OCI-LY3 (cell line): ENCODE data around the gene ANKRD30A.

Experiments
- H2AFZ ChIP-seq: fragments of 200-600, 300-600 bp; shearing (Covaris generic); 2 replicates; pipeline ENCODE4 v1.6.0; 2014; ENCODE audit warnings: antibody characterized with exemption, low read depth, low read length
- H3K27ac ChIP-seq: fragments of 200-600, 300-600 bp; sonication (generic); 2 replicates; pipeline ENCODE4 v1.5.1; 2014; ENCODE audit warnings: mild to moderate bottlenecking, low read length, moderate library complexity, mixed read lengths
- H3K27me3 ChIP-seq: fragments of 200-600, 300-600 bp; sonication (generic); 2 replicates; pipeline ENCODE4 v1.6.1; 2014; ENCODE audit warnings: low read depth, low read length, mixed read lengths
- H3K36me3 ChIP-seq: fragments of 200-600, 300-600 bp; sonication (generic); replicated peaks from 2 replicates; pipeline ENCODE3; 2014; ENCODE audit warnings: low read depth, low read length, mixed read lengths
- H3K4me1 ChIP-seq: fragments of 300-600, 200-600 bp; sonication (generic); 2 replicates; pipeline ENCODE4 v1.6.1; 2014; ENCODE audit warnings: low read length, mixed read lengths
- H3K4me2 ChIP-seq: fragments of 200-600, 300-600 bp; sonication (generic); 2 replicates; pipeline ENCODE4 v1.6.1; 2014; ENCODE audit warnings: low read length, mixed read lengths
- H3K4me3 ChIP-seq: fragments of 300-600, 200-600 bp; sonication (generic); 2 replicates; pipeline ENCODE4 v1.5.1; 2014; ENCODE audit warnings: antibody characterized with exemption, mild to moderate bottlenecking, low read length, moderate library complexity
- H3K79me2 ChIP-seq: fragments of 300-600, 200-600 bp; shearing (Covaris generic); 2 replicates; pipeline ENCODE4 v1.6.1; 2014; ENCODE audit warnings: mild to moderate bottlenecking, low read length, mixed read lengths
- H3K9ac ChIP-seq: fragments of 300-600, 200-600 bp; shearing (Covaris generic); 2 replicates; pipeline ENCODE4 v1.6.0; 2014; ENCODE audit warnings: mild to moderate bottlenecking, low read length, moderate library complexity
- H3K9me3 ChIP-seq: fragments of 200-600, 300-600 bp; shearing (Covaris generic); 2 replicates; pipeline ENCODE4 v1.6.1; 2014; ENCODE audit warnings: low read length, mixed read lengths; ENCODE audit not compliant: insufficient read depth
- H4K20me1 ChIP-seq: fragments of 200-600, 300-600 bp; sonication (generic); 2 replicates; pipeline ENCODE4 v1.6.1; 2016; ENCODE audit warnings: low read length, mixed read lengths; ENCODE audit not compliant: insufficient read depth
- EZH2phosphoT487 ChIP-seq: fragments of 200-600 bp; shearing (Covaris generic); IDR thresholded peaks from 2 replicates; pipeline ENCODE4 v1.6.1; 2018; ENCODE audit warnings: antibody characterized with exemption, mixed run types, low read depth
- TF ChIP-seq, protein P1 (sequence below): fragments of 200-600, 300-600 bp; sonication (generic); IDR thresholded peaks from 2 replicates; pipeline ENCODE4 v1.5.1; 2014; ENCODE audit warnings: antibody characterized with exemption, low read length, low read depth

ANKRD30A gene

DNA sequence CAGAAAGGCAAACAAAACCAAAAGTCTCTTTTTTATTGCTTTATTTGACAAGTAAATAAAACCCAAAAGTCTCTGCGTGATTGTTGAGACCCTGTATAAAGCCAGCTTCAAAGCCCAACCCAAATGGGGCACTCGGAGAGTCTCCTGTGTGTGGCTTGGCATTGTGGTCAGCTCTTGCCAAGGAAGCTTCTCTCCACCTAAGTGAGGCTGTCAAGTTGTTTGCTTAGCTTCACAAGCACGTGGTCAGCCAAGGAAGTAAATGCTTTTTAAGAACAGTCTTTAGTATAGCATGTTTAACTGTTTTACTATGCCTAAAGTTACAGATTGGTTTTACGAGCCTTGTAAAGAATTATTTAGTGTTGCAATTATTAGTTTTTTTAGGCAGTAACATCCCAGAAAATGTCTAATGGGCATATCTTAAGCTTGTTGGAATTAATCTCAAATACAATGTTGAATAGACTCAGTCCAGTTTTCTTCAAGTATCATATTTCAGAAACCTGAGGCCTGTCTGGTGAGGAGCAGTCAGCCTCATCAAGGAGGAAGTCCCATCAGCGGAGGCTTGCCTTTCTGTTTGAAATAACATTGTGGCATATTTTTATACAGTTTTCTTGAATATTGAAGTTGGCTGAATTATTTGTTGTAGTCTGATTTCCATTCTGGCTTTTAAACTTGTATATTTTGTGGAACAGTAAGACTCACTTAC is 144.3 kb downstream of the ANKRD30A start:
- peak overlapping the region; percentile 22; the same call in 1 of the 2 replicates for H3K4me2 ChIP-seq
- no peak overlapping the region for H3K9ac ChIP-seq
- H4K20me1 ChIP-seq = no peaks in the 10 kb centered on the region
- peak overlapping the region; percentile 77; the same call in 1 of the 2 replicates for H2AFZ ChIP-seq
- TF ChIP-seq, protein P1, sequence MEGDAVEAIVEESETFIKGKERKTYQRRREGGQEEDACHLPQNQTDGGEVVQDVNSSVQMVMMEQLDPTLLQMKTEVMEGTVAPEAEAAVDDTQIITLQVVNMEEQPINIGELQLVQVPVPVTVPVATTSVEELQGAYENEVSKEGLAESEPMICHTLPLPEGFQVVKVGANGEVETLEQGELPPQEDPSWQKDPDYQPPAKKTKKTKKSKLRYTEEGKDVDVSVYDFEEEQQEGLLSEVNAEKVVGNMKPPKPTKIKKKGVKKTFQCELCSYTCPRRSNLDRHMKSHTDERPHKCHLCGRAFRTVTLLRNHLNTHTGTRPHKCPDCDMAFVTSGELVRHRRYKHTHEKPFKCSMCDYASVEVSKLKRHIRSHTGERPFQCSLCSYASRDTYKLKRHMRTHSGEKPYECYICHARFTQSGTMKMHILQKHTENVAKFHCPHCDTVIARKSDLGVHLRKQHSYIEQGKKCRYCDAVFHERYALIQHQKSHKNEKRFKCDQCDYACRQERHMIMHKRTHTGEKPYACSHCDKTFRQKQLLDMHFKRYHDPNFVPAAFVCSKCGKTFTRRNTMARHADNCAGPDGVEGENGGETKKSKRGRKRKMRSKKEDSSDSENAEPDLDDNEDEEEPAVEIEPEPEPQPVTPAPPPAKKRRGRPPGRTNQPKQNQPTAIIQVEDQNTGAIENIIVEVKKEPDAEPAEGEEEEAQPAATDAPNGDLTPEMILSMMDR = no peak
- no peak for TF ChIP-seq EZH2phosphoT487
- H3K27me3 ChIP-seq = no peaks in the 10 kb centered on the region
- no peak overlapping the region for H3K4me3 ChIP-seq
- H3K36me3 ChIP-seq = no peaks in the 10 kb centered on the region
- H3K27ac ChIP-seq = no peak overlapping the region; the same call in 1 of the 2 replicates
- no peaks in the 10 kb centered on the region for H3K9me3 ChIP-seq
- H3K4me1 ChIP-seq = peaks cover 27% of the 10 kb centered on the region
- no peaks in the 10 kb centered on the region for H3K79me2 ChIP-seq

DNA sequence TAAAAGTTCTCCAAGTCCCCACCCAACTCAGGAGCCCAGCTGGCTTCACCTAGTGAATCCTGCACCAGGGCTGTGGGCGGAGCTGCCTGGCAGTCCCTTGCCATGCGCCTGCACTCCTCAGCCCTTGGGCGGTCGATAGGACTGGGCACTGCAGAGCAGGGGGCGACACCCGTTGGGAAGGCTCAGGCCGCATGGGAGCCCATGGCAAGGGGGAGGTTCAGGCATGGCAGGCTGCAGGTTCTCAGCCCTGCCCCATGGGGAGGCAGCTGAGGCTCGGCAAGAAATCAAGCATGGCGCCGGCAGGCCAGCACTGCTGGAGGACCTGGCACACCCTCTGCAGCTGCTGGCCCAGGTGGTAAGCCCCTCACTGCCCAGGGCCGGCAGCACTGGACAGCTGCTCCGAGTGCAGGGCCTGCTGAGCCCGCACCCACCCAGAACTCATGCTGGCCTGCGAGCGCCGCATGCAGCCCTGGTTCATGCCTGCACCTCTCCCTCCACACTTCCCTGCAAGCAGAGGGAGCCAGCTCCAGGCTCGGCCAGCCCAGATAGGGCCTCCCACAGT is 149.9 kb downstream of the ANKRD30A start:
- TF ChIP-seq, protein P1 = no peak
- TF ChIP-seq EZH2phosphoT487 = no peak

DNA sequence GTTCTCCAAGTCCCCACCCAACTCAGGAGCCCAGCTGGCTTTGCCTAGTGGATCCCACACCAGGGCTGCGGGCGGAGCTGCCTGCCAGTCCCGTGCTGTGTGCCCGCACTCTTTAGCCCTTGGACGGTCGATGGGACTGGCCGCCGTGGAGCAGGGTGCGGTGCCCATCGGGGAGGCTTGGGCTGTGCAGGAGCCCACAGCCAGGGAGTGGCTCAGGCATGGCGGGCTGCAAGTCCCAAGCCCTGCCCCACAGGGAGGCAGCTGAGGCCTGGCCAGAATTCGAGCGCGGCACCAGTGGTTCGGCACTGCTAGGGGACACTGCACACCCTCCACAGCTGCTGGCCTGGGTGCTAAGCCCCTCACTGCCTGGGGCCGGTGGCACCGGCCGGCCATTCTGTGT is 159.7 kb downstream of the ANKRD30A start:
- Histone ChIP-seq H3K27me3 (no peaks in the 10 kb centered on the region), H3K4me1 (no peaks in the 10 kb centered on the region), H2AFZ (no peak overlapping the region), H3K4me2 (no peak overlapping the region), H3K79me2 (no peaks in the 10 kb centered on the region), H3K9ac (no peak overlapping the region), H3K36me3 (no peaks in the 10 kb centered on the region), H3K4me3 (no peak overlapping the region), H3K9me3 (no peaks in the 10 kb centered on the region), H4K20me1 (no peaks in the 10 kb centered on the region), H3K27ac (no peak overlapping the region)
- TF ChIP-seq, protein P1 = no peak
- TF ChIP-seq EZH2phosphoT487 = no peak

More for the DNA sequence above, 149.9 kb downstream of the ANKRD30A start:
- no peak overlapping the region for H3K9ac ChIP-seq
- H3K9me3 ChIP-seq = no peaks in the 10 kb centered on the region
- no peak overlapping the region for H2AFZ ChIP-seq
- no peaks in the 10 kb centered on the region for H4K20me1 ChIP-seq
- no peak overlapping the region for H3K4me3 ChIP-seq
- H3K27ac ChIP-seq = no peak overlapping the region
- no peaks in the 10 kb centered on the region for H3K36me3 ChIP-seq
- no peak overlapping the region for H3K4me2 ChIP-seq
- H3K4me1 ChIP-seq = peaks cover 2% of the 10 kb centered on the region
- no peaks in the 10 kb centered on the region for H3K79me2 ChIP-seq
- H3K27me3 ChIP-seq = no peaks in the 10 kb centered on the region

DNA sequence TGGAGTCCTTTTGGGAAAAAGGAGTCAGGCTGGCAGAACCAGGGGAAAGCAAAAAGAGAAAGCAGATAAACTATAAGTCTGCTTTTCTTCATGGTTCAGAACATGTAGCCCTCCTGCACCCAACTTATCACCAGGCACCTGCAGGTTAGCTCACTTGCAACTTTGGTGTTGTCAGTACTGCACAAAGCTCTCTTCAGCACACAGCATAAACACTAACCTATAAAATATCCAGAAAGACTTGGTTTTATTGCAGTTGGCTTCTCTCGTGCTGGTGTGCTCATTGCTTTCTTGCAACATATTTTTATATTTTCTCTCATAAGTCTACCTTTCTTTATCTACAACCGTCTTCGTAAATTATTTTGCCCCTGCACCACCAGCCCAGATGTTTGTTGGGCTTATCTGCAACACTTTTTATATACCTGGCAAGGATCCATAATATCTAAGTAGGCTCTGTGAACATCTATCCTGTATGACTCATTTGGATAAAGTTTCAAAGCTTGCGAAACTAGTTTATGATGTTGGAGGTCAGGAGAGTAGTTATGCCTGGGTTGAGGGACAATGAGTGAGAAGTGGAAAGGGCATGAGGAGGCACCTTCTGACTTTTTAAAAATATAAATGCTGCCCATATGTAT is 164.6 kb downstream of the ANKRD30A start:
- no peak overlapping the region for H3K4me3 ChIP-seq
- no peak overlapping the region for H3K9ac ChIP-seq
- H3K4me1 ChIP-seq = no peaks in the 10 kb centered on the region
- no peak overlapping the region for H2AFZ ChIP-seq
- no peaks in the 10 kb centered on the region for H3K79me2 ChIP-seq
- no peaks in the 10 kb centered on the region for H3K27me3 ChIP-seq
- TF ChIP-seq, protein P1 = no peak
- TF ChIP-seq EZH2phosphoT487 = no peak
- H3K4me2 ChIP-seq = no peak overlapping the region
- H4K20me1 ChIP-seq = no peaks in the 10 kb centered on the region
- H3K36me3 ChIP-seq = no peaks in the 10 kb centered on the region
- H3K9me3 ChIP-seq = no peaks in the 10 kb centered on the region
- H3K27ac ChIP-seq = no peak overlapping the region
